Thymus (tissue), 11 donors: ENCODE results near the gene ACVR1B. TPM values are rescaled to one million over a fixed set of nuclear protein-coding genes. Genes with fewer than 3 reads are reported as not detected.

Experiments used
- DNase-seq, 9 donors: peaks; one replicate each; pipeline ENCODE4 v3.0.0-alpha.2; 2013; ENCODE audit warnings: low spot score in 9 of 9, low read depth in 6 of 9, missing footprints in 1 of 9
- H3K27ac ChIP-seq, 2 donors: one replicate each; pipeline ENCODE4 v1.5.1; 2013; ENCODE audit warnings: control low read depth in 1 of 2, low read depth in 1 of 2, low read length in 1 of 2, mild to moderate bottlenecking in 1 of 2, moderate library complexity in 1 of 2
- H3K27me3 ChIP-seq, 2 donors: one replicate each; pipeline ENCODE4 v1.5.1; 2013; ENCODE audit warnings: low read length in 1 of 2; ENCODE audit not compliant: control insufficient read depth in 2 of 2, insufficient read depth in 1 of 2
- H3K36me3 ChIP-seq, 2 donors: one replicate each; pipeline ENCODE4 v1.5.1; 2013; ENCODE audit warnings: low read length in 1 of 2, mild to moderate bottlenecking in 1 of 2, moderate library complexity in 1 of 2; ENCODE audit not compliant: control insufficient read depth in 2 of 2, insufficient read depth in 2 of 2
- H3K4me1 ChIP-seq, 2 donors: one replicate each; pipeline ENCODE4 v1.5.1; 2013; ENCODE audit warnings: low read length in 2 of 2; ENCODE audit not compliant: control insufficient read depth in 2 of 2, insufficient read depth in 2 of 2
- H3K4me3 ChIP-seq, 2 donors: one replicate each; pipeline ENCODE4 v1.5.1; 2013; ENCODE audit warnings: low read length in 2 of 2, control low read depth in 1 of 2, mild to moderate bottlenecking in 1 of 2
- H3K9me3 ChIP-seq, 2 donors: one replicate each; pipeline ENCODE4 v1.5.1; 2013; ENCODE audit warnings: low read length in 1 of 2, mild to moderate bottlenecking in 1 of 2; ENCODE audit not compliant: control insufficient read depth in 2 of 2, insufficient read depth in 1 of 2
- WGBS: extraction: QIAGEN DNeasy Blood & Tissue Kit; methylation state at CpG from one replicate; pipeline ENCODE4 v1.1.7; 2013; 5-methylcytosine and 5-hydroxymethylcytosine counted together
- polyA plus RNA-seq: library from polyadenylated mRNA; stranded (reverse); fragments of 200-250 nt; gene quantifications from one replicate; pipeline ENCODE4 v1.2.3, GENCODE V29; 2013
- total RNA-seq: library from RNA; stranded (reverse); fragments of 120-200 nt; gene quantifications from one replicate; pipeline ENCODE4 v1.2.4, GENCODE V29; 2013
- donor health status: healthy.

ACVR1B gene
- total and polyA plus RNA-seq, 2 donors, result 7.2 to 9.9 TPM

- 5% methylated on average over 59 of the region's 59 CpGs for WGBS
- Histone ChIP-seq H3K27me3 (peaks cover 19 to 76% of the 10 kb centered on the region in 2 donors), H3K4me3 (peak overlapping the region; percentile 41 to 49), H3K9me3 (peaks cover 0 to 5% of the 10 kb centered on the region in 2 donors), H3K36me3 (no peaks in the 10 kb centered on the region), H3K27ac (no peak overlapping the region), H3K4me1 (peaks cover 24 to 61% of the 10 kb centered on the region in 2 donors)
- DNase-seq, result no peak
Measured at GRCh38 chr12:52037248-52037861, 85.9 kb downstream of the ACVR1B start.

GRCh38 chr12:52038447-52038846, 86.9 kb downstream of the ACVR1B start:
- H3K36me3 ChIP-seq, result no peaks in the 10 kb centered on the region
- DNase-seq, result no peak
- WGBS, result 93% methylated on average over 6 of the region's 6 CpGs
- peaks cover 19 to 72% of the 10 kb centered on the region in 2 donors for H3K27me3 ChIP-seq
- no peak overlapping the region for H3K4me3 ChIP-seq
- peaks cover 27 to 62% of the 10 kb centered on the region in 2 donors for H3K4me1 ChIP-seq
- no peak overlapping the region for H3K27ac ChIP-seq
- H3K9me3 ChIP-seq, result peaks cover 0 to 2% of the 10 kb centered on the region in 2 donors

- WGBS, result 94% methylated on average over 3 of the region's 3 CpGs
- H3K27me3 ChIP-seq, result peaks cover 10 to 56% of the 10 kb centered on the region in 2 donors
- no peak overlapping the region for H3K27ac ChIP-seq
- peaks cover 0 to 4% of the 10 kb centered on the region in 2 donors for H3K9me3 ChIP-seq
- H3K4me1 ChIP-seq, result peaks cover 24 to 50% of the 10 kb centered on the region in 2 donors
- H3K4me3 ChIP-seq, result no peak overlapping the region
- DNase-seq, result no peak
- H3K36me3 ChIP-seq, result no peaks in the 10 kb centered on the region
Measured at GRCh38 chr12:52041035-52041434, 89.5 kb downstream of the ACVR1B start.

GRCh38 chr12:52041695-52042123, 90.2 kb downstream of the ACVR1B start:
- Histone ChIP-seq H3K27ac (no peak overlapping the region), H3K9me3 (peaks cover 0 to 4% of the 10 kb centered on the region in 2 donors), H3K4me3 (peak overlapping the region in 1 of 2 donors; percentile 8), H3K36me3 (no peaks in the 10 kb centered on the region), H3K4me1 (peaks cover 22 to 44% of the 10 kb centered on the region in 2 donors), H3K27me3 (peaks cover 6 to 49% of the 10 kb centered on the region in 2 donors)
- WGBS, result 24% methylated on average over 6 of the region's 6 CpGs
- peak in 4 of 9 donors; percentile 62 to 83 (median 73) for DNase-seq

DNA sequence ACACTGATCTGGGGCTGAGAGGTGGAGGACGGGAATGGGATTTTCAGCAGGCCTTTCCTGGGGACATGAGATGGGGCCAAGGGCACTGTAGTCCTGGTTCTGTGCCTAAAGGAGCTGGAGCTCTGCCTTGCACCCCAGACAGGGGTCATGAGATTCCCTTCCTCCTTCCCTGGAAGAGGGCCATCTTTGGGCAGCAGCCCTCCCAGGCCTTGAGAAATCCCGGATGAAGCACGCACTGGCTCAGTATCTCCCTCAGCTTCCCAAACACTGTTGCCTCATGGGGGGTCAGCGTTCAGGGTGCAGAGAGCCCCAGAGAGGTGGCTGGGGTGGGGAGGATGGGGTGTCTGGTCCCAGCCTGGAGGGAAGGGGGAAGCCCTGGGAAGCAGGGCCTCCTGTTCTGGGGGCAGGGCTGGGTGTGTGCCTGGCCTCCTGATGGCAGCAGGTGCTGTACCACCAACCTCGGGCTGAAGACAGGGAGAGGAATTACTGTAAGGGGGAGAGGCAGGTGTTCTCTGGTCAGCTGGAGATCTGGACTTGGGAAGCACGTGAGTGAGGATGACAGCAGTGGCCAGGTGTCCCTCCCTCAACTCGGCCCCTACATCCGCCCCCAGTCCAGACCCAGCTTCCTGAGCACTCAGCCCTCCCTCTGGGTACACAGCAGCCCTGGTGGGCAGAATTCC, 91.3 kb downstream of the ACVR1B start:
- Histone ChIP-seq H3K4me3 (no peak overlapping the region), H3K27ac (no peak overlapping the region), H3K4me1 (peaks cover 17 to 35% of the 10 kb centered on the region in 2 donors), H3K9me3 (peaks cover 0 to 4% of the 10 kb centered on the region in 2 donors), H3K36me3 (no peaks in the 10 kb centered on the region), H3K27me3 (peaks cover 0 to 39% of the 10 kb centered on the region in 2 donors)
- DNase-seq, result no peak
- 92% methylated on average over 8 of the region's 8 CpGs for WGBS

GRCh38 chr12:52043386-52044212, 92.1 kb downstream of the ACVR1B start:
- no peaks in the 10 kb centered on the region for H3K36me3 ChIP-seq
- H3K4me1 ChIP-seq, result peaks cover 17 to 32% of the 10 kb centered on the region in 2 donors
- no peak for DNase-seq
- 96% methylated on average over 21 of the region's 21 CpGs for WGBS
- peaks cover 0 to 34% of the 10 kb centered on the region in 2 donors for H3K27me3 ChIP-seq
- H3K4me3 ChIP-seq, result no peak overlapping the region
- H3K27ac ChIP-seq, result no peak overlapping the region
- peaks cover 0 to 4% of the 10 kb centered on the region in 2 donors for H3K9me3 ChIP-seq

- WGBS, result 96% methylated on average over 18 of the region's 18 CpGs
- H3K4me3 ChIP-seq, result no peak overlapping the region
- peaks cover 0 to 4% of the 10 kb centered on the region in 2 donors for H3K9me3 ChIP-seq
- no peaks in the 10 kb centered on the region for H3K36me3 ChIP-seq
- peak overlapping the region in 1 of 2 donors; percentile 36 for H3K27ac ChIP-seq
- DNase-seq, result no peak
- H3K4me1 ChIP-seq, result peaks cover 17 to 32% of the 10 kb centered on the region in 2 donors
- H3K27me3 ChIP-seq, result peaks cover 0 to 34% of the 10 kb centered on the region in 2 donors
Measured at GRCh38 chr12:52044292-52044983, 92.9 kb downstream of the ACVR1B start.

DNA sequence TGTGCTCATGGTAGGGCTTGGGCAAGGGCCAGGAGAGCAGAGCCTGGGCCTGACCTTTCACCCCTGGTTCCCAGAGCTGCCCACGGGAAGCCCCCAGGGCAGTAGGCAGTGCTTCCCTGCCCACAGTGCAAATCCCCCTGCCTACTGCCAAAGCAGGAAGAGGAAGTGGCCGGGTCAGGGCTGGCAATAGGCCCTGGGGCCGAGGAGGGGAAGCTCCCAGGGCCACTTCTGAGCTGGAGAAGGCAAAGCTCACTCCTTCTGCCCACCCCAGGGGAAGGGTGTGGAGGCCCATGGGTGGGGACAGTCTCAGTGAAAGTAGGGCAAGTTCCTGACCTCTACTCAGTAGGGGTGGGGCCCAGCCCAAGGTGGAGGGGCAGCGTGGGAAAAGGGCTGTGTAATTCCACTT, 94.3 kb downstream of the ACVR1B start:
- no peak for DNase-seq
- peak overlapping the region in 1 of 2 donors; percentile 11 for H3K27ac ChIP-seq
- 34% methylated on average over 4 of the region's 4 CpGs for WGBS
- H3K4me1 ChIP-seq, result peaks cover 25 to 44% of the 10 kb centered on the region in 2 donors
- peaks cover 10 to 34% of the 10 kb centered on the region in 2 donors for H3K27me3 ChIP-seq
- peaks cover 0 to 9% of the 10 kb centered on the region in 2 donors for H3K9me3 ChIP-seq
- H3K4me3 ChIP-seq, result no peak overlapping the region
- no peaks in the 10 kb centered on the region for H3K36me3 ChIP-seq
